ENCODE data around the gene METRN. TPM values are rescaled to one million over a fixed set of nuclear protein-coding genes. Genes with fewer than 3 reads are reported as not detected.

The METRN gene
- total and polyA plus RNA-seq, 2 of the 4 experiments (the other 2 are of a cell fraction) = 6.1 to 48.2 TPM

- Histone ChIP-seq H3K27me3 (ENCODE audit: control insufficient read depth, insufficient read depth, low read length) (no peaks in the 10 kb centered on the region), H3K79me1 (ENCODE audit: low read depth in 1 of 2, low read length in 2 of 2) (peaks cover 0 to 5% of the 10 kb centered on the region in 2 experiments; a peak in 1 of 4 replicates), H3K27ac (ENCODE audit: insufficient read depth, low read length) (peak within 1 kb of the TSS; percentile 76; the same call in 1 of the 2 replicates), H2BK20ac (ENCODE audit: low read depth, low read length) (no peak within 1 kb of the TSS), H2AFZ (replicated peaks; ENCODE audit: low read length, poor library complexity) (peak within 1 kb of the TSS; percentile 93), H4K91ac (ENCODE audit: insufficient read depth, low read depth, low read length) (peak within 1 kb of the TSS; percentile 96), H4K8ac (ENCODE audit: low read depth in 2 of 2, low read length in 2 of 2) (peak within 1 kb of the TSS; percentile 96 to 100), H3K9ac (ENCODE audit: low read depth, low read length) (peak within 1 kb of the TSS; percentile 90), H4K5ac (ENCODE audit: low read depth, low read length) (peak within 1 kb of the TSS; percentile 62), H2AK5ac (ENCODE audit: low read depth, low read length) (peak within 1 kb of the TSS; percentile 100), H3K23ac (ENCODE audit: low read depth, low read length) (peak within 1 kb of the TSS; percentile 99), H3K4me1 (ENCODE audit: control insufficient read depth, insufficient read depth, low read length) (peaks cover 9% of the 10 kb centered on the region), H2AK9ac (replicated peaks; ENCODE audit: low read depth, low read length, poor library complexity) (peak within 1 kb of the TSS; percentile 99), H3K4ac (ENCODE audit: low read depth, low read length) (peak within 1 kb of the TSS; percentile 98), H2BK120ac (ENCODE audit: low read depth, low read length) (peak within 1 kb of the TSS; percentile 60), H3K4me2 (ENCODE audit: low read depth, low read length) (peak within 1 kb of the TSS; percentile 98), H2BK15ac (ENCODE audit: low read depth, low read length) (peak within 1 kb of the TSS; percentile 80; the same call in 1 of the 3 replicates), H2BK5ac (ENCODE audit: low read depth, low read length, poor library complexity, severe bottlenecking) (no peak within 1 kb of the TSS), H3K36me3 (ENCODE audit: control insufficient read depth, insufficient read depth, low read length) (peaks cover 5% of the 10 kb centered on the region; the same call in 1 of the 2 replicates), H3K14ac (replicated peaks; ENCODE audit: low read depth, low read length) (peak within 1 kb of the TSS; percentile 99), H3K9me3 (ENCODE audit: control insufficient read depth, insufficient read depth, low read length) (no peaks in the 10 kb centered on the region), H3K56ac (ENCODE audit: extremely low read depth, insufficient read depth, low read length) (no peak within 1 kb of the TSS), H4K20me1 (ENCODE audit: insufficient read depth, low read length) (peaks cover 4% of the 10 kb centered on the region), H3K4me3 (ENCODE audit: insufficient read depth, low read depth, low read length) (peak within 1 kb of the TSS; percentile 62), H3K9me1 (ENCODE audit: insufficient read depth, low read length) (peaks cover 2% of the 10 kb centered on the region; the same call in 1 of the 2 replicates), H3K18ac (ENCODE audit: low read depth, low read length) (peak within 1 kb of the TSS; percentile 50; the same call in 1 of the 2 replicates)
- peak; percentile 34 for DNase-seq
- dilution Hi-C loops (cut with HindIII; ENCODE audit: low sequenced_read_pairs, unreplicated experiment) (no loop called here), in situ Hi-C loops (cut with MboI; ENCODE audit: low sequenced_read_pairs) (no loop called here), intact Hi-C loops (cut with micrococcal nuclease) (loop anchor here (5.0 kb wide), 1 partner anchor 61 kb away; the partner anchor contains the start of genes CHTF18 and RPUSD1)
- peak; percentile 56 for ATAC-seq (ENCODE audit: low read depth)
- 7% methylated on average over 17 of the region's 88 CpGs; no CpG with 5 or more reads in 1 of the 2 experiments for WGBS, 2 experiments (ENCODE audit: extremely low coverage in 2 of 2, insufficient read length in 1 of 2)
- ChIA-PET CTCF (no interaction called here), POLR2A (ENCODE audit: unreplicated experiment) (no interaction called here)
- no TSS peak for BruUV-seq (replicated peaks)
- no peak for TF ChIP-seq FOS (IDR thresholded peaks at IDR 0.05; ENCODE audit: low read depth, low read length)
- TF ChIP-seq RCOR1 (IDR thresholded peaks at IDR 0.05; ENCODE audit: insufficient replicate concordance, low read length) = no peak
- TF ChIP-seq RAD21 (IDR thresholded peaks at IDR 0.05; ENCODE audit: low read length) = no peak
- no peak for TF ChIP-seq CTCF (conservative IDR thresholded peaks at IDR 0.05; ENCODE audit: low read depth, low read length)
- TF ChIP-seq USF2 (IDR thresholded peaks at IDR 0.05; ENCODE audit: low read depth, low read length) = 0 out of 2 replicates have a peak, but pooled peaks have one; percentile 32
- no peak for TF ChIP-seq BHLHE40 (IDR thresholded peaks at IDR 0.05; ENCODE audit: low read depth, low read length)
Observed at GRCh38 chr16:726438-727290, 11.7 kb downstream of the METRN start, which contains the start of the genes CCDC78 and HAGHL. CCDC78 (minus strand) TSS chr16:726443; CDS start chr16:726367, 76 bp downstream. HAGHL (plus strand) TSS chr16:727106; CDS start chr16:727510, 404 bp downstream.
